GM03348 (cell line): Measurements from ENCODE around the gene CALCA.

Source experiments
- DNase-seq: peaks from one replicate; pipeline ENCODE4 v3.0.0; 2012; ENCODE audit warnings: low spot score

The CALCA gene

DNA sequence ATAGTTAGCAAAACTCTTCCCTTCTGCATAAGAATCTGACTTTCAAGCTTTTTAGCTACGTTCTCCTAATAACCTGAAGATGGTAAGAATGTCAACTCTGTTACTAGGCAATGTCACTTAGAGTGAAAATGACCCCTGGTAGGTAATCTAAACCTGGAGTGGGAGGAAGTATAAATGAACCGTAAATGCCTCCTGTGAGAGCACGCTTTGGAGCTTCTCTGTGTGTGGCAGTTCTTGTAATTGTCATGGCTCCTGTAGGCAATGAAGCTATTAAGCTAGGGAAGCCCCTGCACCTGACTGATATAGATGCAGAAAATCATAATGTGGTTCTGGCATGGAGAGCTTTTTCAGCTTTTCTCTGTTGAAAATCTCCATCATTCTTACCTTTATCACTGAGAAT is 29.4 kb downstream of the CALCA start:
- DNase-seq: no peak

DNA sequence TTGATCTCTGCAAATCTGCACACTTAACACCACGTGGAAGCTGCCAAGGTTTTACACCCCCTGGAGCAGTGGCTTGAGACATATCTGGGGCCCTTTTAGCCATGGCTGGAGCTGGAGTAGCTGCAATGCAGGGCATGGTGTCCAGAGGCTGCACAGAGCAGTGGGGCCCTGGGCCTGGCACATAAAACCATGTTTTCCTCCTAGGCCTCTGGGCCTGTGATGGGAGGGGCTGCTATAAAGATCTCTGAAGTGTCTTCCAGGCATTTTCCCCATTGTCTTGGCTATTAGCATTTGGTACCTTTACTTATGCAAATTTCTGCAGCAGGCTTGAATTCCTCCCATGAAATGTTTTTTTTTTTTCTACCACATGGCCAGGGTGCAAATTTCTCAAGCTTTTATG is 33.2 kb downstream of the CALCA start:
- no peak for DNase-seq

DNA sequence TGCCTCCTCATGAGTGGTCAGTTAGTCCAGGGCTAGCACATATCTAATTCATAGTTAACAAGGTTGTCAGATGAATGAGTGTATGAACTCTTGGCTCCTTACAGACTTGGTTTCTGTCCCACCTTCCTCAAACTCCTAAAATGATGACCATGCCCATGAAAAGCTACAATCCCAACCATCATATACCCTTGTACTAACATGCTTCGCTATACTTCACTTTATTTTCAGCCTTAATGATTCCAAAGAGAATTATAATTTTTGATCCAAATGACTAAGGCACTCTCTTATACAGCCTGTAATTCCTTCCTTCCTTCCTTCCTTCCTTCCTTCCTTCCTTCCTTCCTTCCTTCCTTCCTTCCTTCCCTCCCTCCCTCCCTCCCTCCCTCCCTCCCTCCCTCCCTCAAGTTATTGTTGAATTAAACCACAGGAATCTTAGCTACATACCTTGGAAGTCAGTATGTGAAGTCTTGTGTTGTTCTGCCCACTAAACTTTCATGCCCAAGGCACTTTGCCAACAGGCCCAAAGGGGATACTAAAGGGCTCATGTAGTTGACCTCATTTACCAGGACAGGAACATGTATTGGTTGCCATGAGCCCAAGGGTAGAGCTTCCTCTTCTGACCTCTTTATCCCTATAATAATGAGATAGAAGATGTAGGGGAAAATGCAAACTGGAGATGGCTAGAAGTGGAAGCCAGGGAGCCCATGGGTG is 37.4 kb downstream of the CALCA start:
- DNase-seq: no peak

DNA sequence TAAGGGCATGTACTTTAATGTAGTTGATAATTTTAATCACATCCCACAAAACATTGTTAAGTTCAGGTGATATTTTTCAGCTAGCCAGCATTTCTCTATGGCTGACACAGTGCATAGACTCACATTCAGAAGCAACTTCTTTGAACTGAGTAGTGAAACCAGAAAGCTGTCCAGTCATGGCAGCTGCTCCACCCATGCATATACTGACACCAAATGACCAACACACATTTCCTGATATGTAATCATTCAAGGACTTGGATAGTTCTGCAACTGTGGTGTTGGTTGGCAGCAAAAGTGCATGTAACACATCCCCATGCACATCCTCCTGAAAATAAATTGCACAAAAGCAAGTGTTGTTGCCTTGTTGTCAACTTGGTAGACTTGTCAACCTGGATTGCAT is 39.7 kb downstream of the CALCA start:
- no peak for DNase-seq

GRCh38 chr11:14930369-14930768 is 41.8 kb downstream of the CALCA start:
- no peak for DNase-seq

- DNase-seq: peak; percentile 26
Observed at GRCh38 chr11:14927146-14927545, 45.0 kb downstream of the CALCA start.

DNA sequence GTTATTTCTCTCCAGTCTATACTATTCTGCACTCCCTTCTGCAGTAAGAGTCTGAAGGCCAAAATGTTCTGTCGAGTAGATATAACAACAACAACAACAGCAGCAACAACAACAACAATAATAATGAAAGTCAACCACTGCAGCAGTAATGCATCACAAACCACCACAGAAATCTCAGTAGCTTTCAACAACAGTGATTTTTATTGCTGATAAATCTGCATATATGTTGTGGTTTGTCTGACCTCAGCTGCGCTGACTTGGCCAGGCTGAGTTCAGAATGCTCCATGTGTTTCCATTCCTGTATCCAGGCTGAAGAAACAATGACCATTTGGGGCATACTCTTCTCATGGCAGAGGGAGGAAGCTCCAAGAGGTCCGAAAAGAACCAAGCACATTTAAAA is 47.8 kb downstream of the CALCA start:
- DNase-seq: no peak
